ENCODE data around the gene CDH2. TPM values are rescaled to one million over a fixed set of nuclear protein-coding genes. Genes with fewer than 3 reads are reported as not detected.
A peak's percentile ranks its signal among the peaks of the same experiment; 100 is the strongest.

CDH2 gene
- total and polyA plus RNA-seq, 4 donors = 0.14 to 5.0 (median 0.87) TPM

- no peak for TF ChIP-seq CTCF (IDR thresholded peaks at IDR 0.05; ENCODE audit: control extremely low read depth, extremely low read depth)
- Histone ChIP-seq H3K4me1 (ENCODE audit: control insufficient read depth in 5 of 5, insufficient read depth in 5 of 5, low read length in 5 of 5) (peaks cover 0 to 20% (median 3%) of the 10 kb centered on the region in 5 donors), H3K9ac (ENCODE audit: insufficient read depth in 1 of 2, low read length in 2 of 2) (no peak overlapping the region), H3K4me3 (no peak overlapping the region), H3K27ac (ENCODE audit: low read depth in 1 of 2, low read length in 1 of 2) (peak overlapping the region in 1 of 2 donors; percentile 65), H3K9me3 (ENCODE audit: control insufficient read depth in 4 of 4, insufficient read depth in 3 of 4, low read length in 3 of 4) (no peaks in the 10 kb centered on the region), H3K36me3 (ENCODE audit: control insufficient read depth in 4 of 4, insufficient read depth in 4 of 4, low read length in 4 of 4) (no peaks in the 10 kb centered on the region), H3K27me3 (ENCODE audit: control insufficient read depth in 3 of 3, insufficient read depth in 3 of 3, low read length in 2 of 3) (peaks cover 0 to 2% (median 0%) of the 10 kb centered on the region in 3 donors)
- ATAC-seq (ENCODE audit: insufficient read depth, low FRiP score) (no peak), DNase-seq (no peak)
- 95% methylated on average over 2 of the region's 2 CpGs for WGBS, 2 donors
Measured at GRCh38 chr18:28163201-28163775, 13.6 kb downstream of the CDH2 start.

GRCh38 chr18:28161608-28162599, 15.0 kb downstream of the CDH2 start:
- H3K4me1 ChIP-seq (ENCODE audit: control insufficient read depth in 5 of 5, insufficient read depth in 5 of 5, low read length in 5 of 5) = peaks cover 0 to 18% (median 8%) of the 10 kb centered on the region in 5 donors
- no peak overlapping the region for H3K4me3 ChIP-seq
- no peak overlapping the region for H3K9ac ChIP-seq (ENCODE audit: insufficient read depth in 1 of 2, low read length in 2 of 2)
- 84 to 88% methylated on average over 9 of the region's 9 CpGs for WGBS, 2 donors
- H3K27me3 ChIP-seq (ENCODE audit: control insufficient read depth in 3 of 3, insufficient read depth in 3 of 3, low read length in 2 of 3) = peaks cover 0 to 2% (median 0%) of the 10 kb centered on the region in 3 donors
- DNase-seq (no peak), ATAC-seq (ENCODE audit: insufficient read depth, low FRiP score) (no peak)
- no peaks in the 10 kb centered on the region for H3K36me3 ChIP-seq (ENCODE audit: control insufficient read depth in 4 of 4, insufficient read depth in 4 of 4, low read length in 4 of 4)
- H3K27ac ChIP-seq (ENCODE audit: low read depth in 1 of 2, low read length in 1 of 2) = peak overlapping the region in 1 of 2 donors; percentile 65
- H3K9me3 ChIP-seq (ENCODE audit: control insufficient read depth in 4 of 4, insufficient read depth in 3 of 4, low read length in 3 of 4) = no peaks in the 10 kb centered on the region
- no peak for TF ChIP-seq CTCF (IDR thresholded peaks at IDR 0.05; ENCODE audit: control extremely low read depth, extremely low read depth)

- H3K9me3 ChIP-seq (ENCODE audit: control insufficient read depth in 4 of 4, insufficient read depth in 3 of 4, low read length in 3 of 4) = no peaks in the 10 kb centered on the region
- peak overlapping the region in 1 of 2 donors; percentile 82 for H3K27ac ChIP-seq (ENCODE audit: low read depth in 1 of 2, low read length in 1 of 2)
- no peak overlapping the region for H3K4me3 ChIP-seq
- H3K27me3 ChIP-seq (ENCODE audit: control insufficient read depth in 3 of 3, insufficient read depth in 3 of 3, low read length in 2 of 3) = peaks cover 0 to 2% (median 0%) of the 10 kb centered on the region in 3 donors
- WGBS, 2 donors = 86 to 89% methylated on average over 2 of the region's 2 CpGs
- ATAC-seq (ENCODE audit: insufficient read depth, low FRiP score) (no peak), DNase-seq (no peak)
- TF ChIP-seq CTCF (IDR thresholded peaks at IDR 0.05; ENCODE audit: control extremely low read depth, extremely low read depth) = no peak
- no peaks in the 10 kb centered on the region for H3K36me3 ChIP-seq (ENCODE audit: control insufficient read depth in 4 of 4, insufficient read depth in 4 of 4, low read length in 4 of 4)
- peaks cover 0 to 18% (median 8%) of the 10 kb centered on the region in 5 donors for H3K4me1 ChIP-seq (ENCODE audit: control insufficient read depth in 5 of 5, insufficient read depth in 5 of 5, low read length in 5 of 5)
- H3K9ac ChIP-seq (ENCODE audit: insufficient read depth in 1 of 2, low read length in 2 of 2) = no peak overlapping the region
Measured at GRCh38 chr18:28159055-28159454, 17.9 kb downstream of the CDH2 start.
